ENCODE data around the gene CST5. TPM values are rescaled to one million over a fixed set of nuclear protein-coding genes. Genes with fewer than 3 reads are reported as not detected.

The CST5 gene
- total and polyA plus RNA-seq, 10 of the 15 experiments (the other 5 are each of a cell fraction or from before 2014, with no cell fraction given) = not detected

DNA sequence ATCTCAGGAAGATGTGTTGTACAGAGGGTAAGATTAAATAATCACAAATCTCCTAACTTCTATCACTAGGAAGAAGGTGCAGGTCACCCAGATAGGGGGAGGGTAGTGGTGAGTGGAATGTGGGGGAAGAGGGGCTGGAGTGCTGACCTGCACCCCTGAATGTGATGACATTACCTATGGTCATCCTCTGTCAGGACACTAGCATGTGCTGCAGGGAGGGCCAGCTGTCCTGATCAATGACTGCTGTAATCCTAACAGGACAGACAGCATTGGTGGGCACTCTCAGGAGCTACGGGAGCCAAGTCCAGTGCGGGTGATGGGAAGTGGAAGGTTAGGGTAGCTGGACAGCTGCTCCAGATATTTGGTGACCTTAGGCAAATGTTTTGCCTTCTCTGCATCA is 45.2 kb upstream of the CST5 start:
- no TSS peak for BruUV-seq (replicated peaks)
- H3K27me3 ChIP-seq (replicated peaks in 1 of 2; ENCODE audit: control insufficient read depth in 2 of 2, insufficient read depth in 2 of 2, low read length in 1 of 2) = no peaks in the 10 kb centered on the region; a peak in 1 of 4 replicates
- FAIRE-seq (no peak), DNase-seq (ENCODE audit: low read depth, low spot score) (no peak), ATAC-seq (no peak)
- CTCF ChIA-PET = no interaction called here
- no peaks in the 10 kb centered on the region for H3K9me3 ChIP-seq (replicated peaks; ENCODE audit: control insufficient read depth, insufficient read depth, low read length)
- in situ Hi-C loops (cut with MboI) = loop anchor here (25.0 kb wide), 1 partner anchor 988 kb away; no protein-coding TSS in a partner anchor
- H3K79me2 ChIP-seq (ENCODE audit: control insufficient read depth, insufficient read depth, low read length) = no peaks in the 10 kb centered on the region
- H3K4me3 ChIP-seq = no peak overlapping the region
- POLR2A ChIA-PET = no interaction called here
- H3K27ac ChIP-seq (ENCODE audit: control insufficient read depth, insufficient read depth) = no peak overlapping the region
- RAD21 ChIA-PET (ENCODE audit: unreplicated experiment) = no interaction called here
- no peak overlapping the region for H2AFZ ChIP-seq (ENCODE audit: control insufficient read depth, low read depth, low read length)
- SMC1A ChIA-PET (ENCODE audit: uncharacterized antibody, unreplicated experiment) = no interaction called here
- no peaks in the 10 kb centered on the region for H4K20me1 ChIP-seq (ENCODE audit: control insufficient read depth, insufficient read depth)
- no peaks in the 10 kb centered on the region for H3K36me3 ChIP-seq (ENCODE audit: control insufficient read depth in 2 of 2, insufficient read depth in 2 of 2, low read length in 1 of 2)
- 29% methylated on average over 2 of the region's 2 CpGs for WGBS (ENCODE audit: insufficient coverage, insufficient replicate concordance, low lambda C conversion rate, missing lambda C conversion rate)
- H3K9ac ChIP-seq (ENCODE audit: control insufficient read depth, insufficient read depth, low read length) = no peak overlapping the region
- TF ChIP-seq ZBTB40 (IDR thresholded peaks at IDR 0.05; ENCODE audit: borderline replicate concordance) = no peak
- TF ChIP-seq IRF4 (IDR thresholded peaks at IDR 0.05; ENCODE audit: low read depth, low read length) = no peak
- TF ChIP-seq MTA3 (IDR thresholded peaks at IDR 0.05; ENCODE audit: borderline replicate concordance, low read length) = no peak
- no peak for TF ChIP-seq CHD1 (IDR thresholded peaks at IDR 0.05; ENCODE audit: low read depth, low read length)
- no peak for TF ChIP-seq NFYB (IDR thresholded peaks at IDR 0.05; ENCODE audit: insufficient read depth, low read depth, low read length)
- no peak for TF ChIP-seq WRNIP1 (IDR thresholded peaks at IDR 0.05; ENCODE audit: borderline replicate concordance, low read depth, low read length)
- no peak for TF ChIP-seq JUNB (IDR thresholded peaks at IDR 0.05)
- TF ChIP-seq YBX1 (IDR thresholded peaks at IDR 0.05) = no peak
- TF ChIP-seq KDM1A (IDR thresholded peaks at IDR 0.05; ENCODE audit: borderline replicate concordance) = no peak
- no peak for TF ChIP-seq SREBF2 (IDR thresholded peaks at IDR 0.05; ENCODE audit: low read length)
- no peak for TF ChIP-seq ZBTB11 (CRISPR knock-in tag; IDR thresholded peaks at IDR 0.05)
- TF ChIP-seq SP1 (IDR thresholded peaks at IDR 0.05; ENCODE audit: low read depth, low read length) = no peak
- no peak for TF ChIP-seq ZNF622 (IDR thresholded peaks at IDR 0.05)
- TF ChIP-seq, protein P1, sequence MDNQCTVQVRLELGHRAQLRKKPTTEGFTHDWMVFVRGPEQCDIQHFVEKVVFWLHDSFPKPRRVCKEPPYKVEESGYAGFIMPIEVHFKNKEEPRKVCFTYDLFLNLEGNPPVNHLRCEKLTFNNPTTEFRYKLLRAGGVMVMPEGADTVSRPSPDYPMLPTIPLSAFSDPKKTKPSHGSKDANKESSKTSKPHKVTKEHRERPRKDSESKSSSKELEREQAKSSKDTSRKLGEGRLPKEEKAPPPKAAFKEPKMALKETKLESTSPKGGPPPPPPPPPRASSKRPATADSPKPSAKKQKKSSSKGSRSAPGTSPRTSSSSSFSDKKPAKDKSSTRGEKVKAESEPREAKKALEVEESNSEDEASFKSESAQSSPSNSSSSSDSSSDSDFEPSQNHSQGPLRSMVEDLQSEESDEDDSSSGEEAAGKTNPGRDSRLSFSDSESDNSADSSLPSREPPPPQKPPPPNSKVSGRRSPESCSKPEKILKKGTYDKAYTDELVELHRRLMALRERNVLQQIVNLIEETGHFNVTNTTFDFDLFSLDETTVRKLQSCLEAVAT (IDR thresholded peaks at IDR 0.05) = no peak
- TF ChIP-seq HDGF (IDR thresholded peaks at IDR 0.05) = no peak
- no peak for TF ChIP-seq ETV6 (conservative IDR thresholded peaks at IDR 0.05 in 1 of 2, IDR thresholded peaks at IDR 0.05 in 1 of 2; ENCODE audit: borderline replicate concordance in 1 of 2, low read depth in 1 of 2)
- TF ChIP-seq CBX5 (IDR thresholded peaks at IDR 0.05; ENCODE audit: low read depth) = no peak
- H3K4me2 ChIP-seq (ENCODE audit: control insufficient read depth, insufficient read depth) = no peak overlapping the region
- intact Hi-C loops (cut with micrococcal nuclease; ENCODE audit: unreplicated experiment) = no loop called here
- no peaks in the 10 kb centered on the region for H3K4me1 ChIP-seq (ENCODE audit: control insufficient read depth, insufficient read depth, low read length)
